Measurements from ENCODE around the gene PSMG3.

Gene PSMG3

GRCh38 chr7:1545417-1546246 lies 24.2 kb downstream of the PSMG3 start:
- Mint-ChIP-seq H3K27ac (no peak overlapping the region), H3K4me3 (no peak overlapping the region), H3K36me3 (ENCODE audit: low read depth) (no peaks in the 10 kb centered on the region), H3K9me3 (no peaks in the 10 kb centered on the region), H3K4me1 (peaks cover 23% of the 10 kb centered on the region), H3K27me3 (ENCODE audit: low read depth, poor library complexity) (peaks cover 4% of the 10 kb centered on the region)
- TF ChIP-seq, protein P1, sequence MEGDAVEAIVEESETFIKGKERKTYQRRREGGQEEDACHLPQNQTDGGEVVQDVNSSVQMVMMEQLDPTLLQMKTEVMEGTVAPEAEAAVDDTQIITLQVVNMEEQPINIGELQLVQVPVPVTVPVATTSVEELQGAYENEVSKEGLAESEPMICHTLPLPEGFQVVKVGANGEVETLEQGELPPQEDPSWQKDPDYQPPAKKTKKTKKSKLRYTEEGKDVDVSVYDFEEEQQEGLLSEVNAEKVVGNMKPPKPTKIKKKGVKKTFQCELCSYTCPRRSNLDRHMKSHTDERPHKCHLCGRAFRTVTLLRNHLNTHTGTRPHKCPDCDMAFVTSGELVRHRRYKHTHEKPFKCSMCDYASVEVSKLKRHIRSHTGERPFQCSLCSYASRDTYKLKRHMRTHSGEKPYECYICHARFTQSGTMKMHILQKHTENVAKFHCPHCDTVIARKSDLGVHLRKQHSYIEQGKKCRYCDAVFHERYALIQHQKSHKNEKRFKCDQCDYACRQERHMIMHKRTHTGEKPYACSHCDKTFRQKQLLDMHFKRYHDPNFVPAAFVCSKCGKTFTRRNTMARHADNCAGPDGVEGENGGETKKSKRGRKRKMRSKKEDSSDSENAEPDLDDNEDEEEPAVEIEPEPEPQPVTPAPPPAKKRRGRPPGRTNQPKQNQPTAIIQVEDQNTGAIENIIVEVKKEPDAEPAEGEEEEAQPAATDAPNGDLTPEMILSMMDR (IDR thresholded peaks at IDR 0.05), result no peak
- no peak for DNase-seq

GRCh38 chr7:1544896-1545416 lies 24.9 kb downstream of the PSMG3 start:
- TF ChIP-seq, protein P1 (IDR thresholded peaks at IDR 0.05), result no peak
- Mint-ChIP-seq H3K27me3 (ENCODE audit: low read depth, poor library complexity) (peaks cover 4% of the 10 kb centered on the region), H3K4me3 (no peak overlapping the region), H3K9me3 (no peaks in the 10 kb centered on the region), H3K4me1 (peaks cover 23% of the 10 kb centered on the region), H3K36me3 (ENCODE audit: low read depth) (no peaks in the 10 kb centered on the region), H3K27ac (no peak overlapping the region)
- DNase-seq, result no peak

- no peak overlapping the region for H3K4me3 Mint-ChIP-seq
- peaks cover 4% of the 10 kb centered on the region for H3K27me3 Mint-ChIP-seq (ENCODE audit: low read depth, poor library complexity)
- no peaks in the 10 kb centered on the region for H3K9me3 Mint-ChIP-seq
- H3K4me1 Mint-ChIP-seq, result peaks cover 23% of the 10 kb centered on the region
- no peaks in the 10 kb centered on the region for H3K36me3 Mint-ChIP-seq (ENCODE audit: low read depth)
- TF ChIP-seq, protein P1 (IDR thresholded peaks at IDR 0.05), result no peak
- no peak for DNase-seq
- no peak overlapping the region for H3K27ac Mint-ChIP-seq
These were observed 25.5 kb downstream of the PSMG3 start for GRCh38 chr7:1544178-1544895.

- no peaks in the 10 kb centered on the region for H3K9me3 Mint-ChIP-seq
- H3K4me1 Mint-ChIP-seq, result peaks cover 19% of the 10 kb centered on the region
- H3K27ac Mint-ChIP-seq, result no peak overlapping the region
- H3K36me3 Mint-ChIP-seq (ENCODE audit: low read depth), result no peaks in the 10 kb centered on the region
- TF ChIP-seq, protein P1 (IDR thresholded peaks at IDR 0.05), result no peak
- H3K27me3 Mint-ChIP-seq (ENCODE audit: low read depth, poor library complexity), result peaks cover 4% of the 10 kb centered on the region
- no peak overlapping the region for H3K4me3 Mint-ChIP-seq
- no peak for DNase-seq
These were observed 26.0 kb downstream of the PSMG3 start for GRCh38 chr7:1543826-1544177.

- H3K27me3 Mint-ChIP-seq (ENCODE audit: low read depth, poor library complexity), result no peaks in the 10 kb centered on the region
- TF ChIP-seq, protein P1 (IDR thresholded peaks at IDR 0.05), result no peak
- peak; percentile 81 for DNase-seq
- no peaks in the 10 kb centered on the region for H3K36me3 Mint-ChIP-seq (ENCODE audit: low read depth)
- no peak overlapping the region for H3K27ac Mint-ChIP-seq
- H3K4me3 Mint-ChIP-seq, result peak overlapping the region; percentile 20
- peaks cover 21% of the 10 kb centered on the region for H3K4me1 Mint-ChIP-seq
- H3K9me3 Mint-ChIP-seq, result no peaks in the 10 kb centered on the region
These were observed 26.7 kb downstream of the PSMG3 start for GRCh38 chr7:1542841-1543747.

All from nephron progenitor cell (in vitro differentiated cells).